ENCODE data around the gene ARL8A.

GRCh38 chr1:202116287-202116686 is 28.2 kb downstream of the ARL8A start:
- TF ChIP-seq FOXP2 (optimal IDR thresholded peaks at IDR 0.05; ENCODE audit: borderline replicate concordance, extremely low read depth, extremely low read length, insufficient read depth) (no peak), SIN3A (IDR thresholded peaks at IDR 0.05; ENCODE audit: borderline replicate concordance, insufficient read depth, low read length) (no peak), POLR2AphosphoS5 (IDR thresholded peaks at IDR 0.05; ENCODE audit: low read depth, low read length) (no peak), TAF1 (IDR thresholded peaks at IDR 0.05; ENCODE audit: borderline replicate concordance, insufficient read depth, low read length) (no peak)
- TF ChIP-seq, protein P1, sequence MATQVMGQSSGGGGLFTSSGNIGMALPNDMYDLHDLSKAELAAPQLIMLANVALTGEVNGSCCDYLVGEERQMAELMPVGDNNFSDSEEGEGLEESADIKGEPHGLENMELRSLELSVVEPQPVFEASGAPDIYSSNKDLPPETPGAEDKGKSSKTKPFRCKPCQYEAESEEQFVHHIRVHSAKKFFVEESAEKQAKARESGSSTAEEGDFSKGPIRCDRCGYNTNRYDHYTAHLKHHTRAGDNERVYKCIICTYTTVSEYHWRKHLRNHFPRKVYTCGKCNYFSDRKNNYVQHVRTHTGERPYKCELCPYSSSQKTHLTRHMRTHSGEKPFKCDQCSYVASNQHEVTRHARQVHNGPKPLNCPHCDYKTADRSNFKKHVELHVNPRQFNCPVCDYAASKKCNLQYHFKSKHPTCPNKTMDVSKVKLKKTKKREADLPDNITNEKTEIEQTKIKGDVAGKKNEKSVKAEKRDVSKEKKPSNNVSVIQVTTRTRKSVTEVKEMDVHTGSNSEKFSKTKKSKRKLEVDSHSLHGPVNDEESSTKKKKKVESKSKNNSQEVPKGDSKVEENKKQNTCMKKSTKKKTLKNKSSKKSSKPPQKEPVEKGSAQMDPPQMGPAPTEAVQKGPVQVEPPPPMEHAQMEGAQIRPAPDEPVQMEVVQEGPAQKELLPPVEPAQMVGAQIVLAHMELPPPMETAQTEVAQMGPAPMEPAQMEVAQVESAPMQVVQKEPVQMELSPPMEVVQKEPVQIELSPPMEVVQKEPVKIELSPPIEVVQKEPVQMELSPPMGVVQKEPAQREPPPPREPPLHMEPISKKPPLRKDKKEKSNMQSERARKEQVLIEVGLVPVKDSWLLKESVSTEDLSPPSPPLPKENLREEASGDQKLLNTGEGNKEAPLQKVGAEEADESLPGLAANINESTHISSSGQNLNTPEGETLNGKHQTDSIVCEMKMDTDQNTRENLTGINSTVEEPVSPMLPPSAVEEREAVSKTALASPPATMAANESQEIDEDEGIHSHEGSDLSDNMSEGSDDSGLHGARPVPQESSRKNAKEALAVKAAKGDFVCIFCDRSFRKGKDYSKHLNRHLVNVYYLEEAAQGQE (IDR thresholded peaks at IDR 0.05; ENCODE audit: insufficient read depth in 1 of 2, low read depth in 2 of 2, low read length in 2 of 2) = no peak

Measured in PFSK-1 (cell line).